Nephron progenitor cell (in vitro differentiated cells): ENCODE results near the gene GSPT2.
"Not testable (repeated sequence)": the region's sequence is repeated elsewhere in the genome, so short reads cannot be mapped to it uniquely, and the experiment has no call there.

Source experiments
- DNase-seq: peaks from one replicate; pipeline ENCODE4 v3.0.0; 2021
- H3K27ac Mint-ChIP-seq: 2 replicates; pipeline ENCODE4 v1.8.0; 2021; ENCODE audit warnings: mild to moderate bottlenecking, moderate library complexity, mixed read lengths
- H3K27me3 Mint-ChIP-seq: 2 replicates; pipeline ENCODE4 v1.8.0; 2021; ENCODE audit warnings: mild to moderate bottlenecking, low read depth, mixed read lengths; ENCODE audit not compliant: poor library complexity
- H3K36me3 Mint-ChIP-seq: 2 replicates; pipeline ENCODE4 v1.8.0; 2021; ENCODE audit warnings: low read depth, mixed read lengths
- H3K4me1 Mint-ChIP-seq: 2 replicates; pipeline ENCODE4 v1.8.0; 2021; ENCODE audit warnings: mixed read lengths
- H3K4me3 Mint-ChIP-seq: 2 replicates; pipeline ENCODE4 v1.8.0; 2021; ENCODE audit warnings: mild to moderate bottlenecking, moderate library complexity, mixed read lengths
- H3K9me3 Mint-ChIP-seq: 2 replicates; pipeline ENCODE4 v1.8.0; 2021; ENCODE audit warnings: mild to moderate bottlenecking, moderate library complexity, mixed read lengths
- CTCF ChIP-seq: fragments of 200-600 bp; sonication (generic); IDR thresholded peaks from 2 replicates; pipeline ENCODE4 v1.5.0; 2021; ENCODE audit warnings: antibody characterized with exemption

The GSPT2 gene

DNA sequence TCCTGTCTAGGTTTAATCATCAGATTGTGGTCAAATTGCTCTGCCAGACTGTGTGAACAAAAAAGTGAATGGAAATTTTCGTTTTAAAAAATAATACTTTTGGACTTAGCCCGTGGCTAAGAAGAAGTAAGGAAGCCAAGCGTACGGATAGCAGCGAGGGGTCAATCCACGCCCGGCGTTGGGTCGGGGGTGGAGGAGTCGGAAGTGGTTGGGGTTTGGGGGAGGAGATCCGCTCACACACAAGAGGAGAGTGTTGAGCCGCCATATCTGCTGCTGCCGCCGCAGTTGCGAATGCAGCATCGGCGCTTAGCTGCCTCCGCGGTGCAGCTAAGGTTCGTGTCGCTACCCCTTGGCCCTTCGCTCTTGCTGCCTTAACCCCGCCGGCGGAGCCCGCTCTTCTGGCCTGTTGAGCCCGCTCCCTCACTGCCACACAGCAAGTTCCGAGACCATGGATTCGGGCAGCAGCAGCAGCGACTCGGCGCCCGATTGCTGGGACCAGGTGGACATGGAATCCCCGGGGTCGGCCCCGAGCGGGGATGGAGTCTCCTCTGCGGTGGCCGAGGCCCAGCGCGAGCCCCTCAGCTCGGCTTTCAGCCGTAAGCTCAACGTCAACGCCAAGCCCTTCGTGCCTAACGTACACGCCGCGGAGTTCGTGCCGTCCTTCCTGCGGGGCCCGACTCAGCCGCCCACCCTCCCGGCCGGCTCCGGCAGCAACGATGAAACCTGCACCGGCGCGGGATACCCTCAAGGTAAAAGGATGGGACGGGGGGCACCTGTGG is at the start of gene GSPT2:
TSS of gene GSPT2 (plus strand) at position 264 of the 779 bp plus-strand sequence. CDS start at position 449, 185 bp downstream.
- DNase-seq: peak; percentile 34
- peaks cover 15% of the 10 kb centered on the region for H3K4me1 Mint-ChIP-seq
- peaks cover 61% of the 10 kb centered on the region for H3K9me3 Mint-ChIP-seq
- peaks cover 35% of the 10 kb centered on the region for H3K36me3 Mint-ChIP-seq
- TF ChIP-seq CTCF: no peak
- peaks cover 29% of the 10 kb centered on the region for H3K27me3 Mint-ChIP-seq
- H3K4me3 Mint-ChIP-seq: peak within 1 kb of the TSS; percentile 91
- H3K27ac Mint-ChIP-seq: no peak within 1 kb of the TSS

DNA sequence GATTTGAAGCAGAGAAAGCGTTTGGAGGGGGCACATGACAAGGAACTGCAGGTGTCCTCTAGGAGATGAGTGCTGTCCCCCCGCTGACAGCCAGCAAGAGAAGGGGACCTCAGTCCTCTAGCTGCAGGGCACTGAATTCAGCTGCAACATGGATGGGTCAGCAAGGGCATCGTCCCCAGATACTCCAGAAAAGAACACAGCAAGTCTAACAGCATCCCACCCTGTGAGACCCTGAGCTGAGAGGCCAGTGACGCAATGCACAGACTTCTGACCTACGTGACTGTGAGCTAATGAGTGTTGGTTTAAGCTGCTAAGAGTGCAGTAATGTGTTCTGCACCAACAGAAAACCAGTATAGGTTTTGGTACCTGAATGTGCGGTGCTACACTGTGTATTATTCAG is 49.0 kb upstream of the GSPT2 start:
- TF ChIP-seq CTCF: no peak
- no peak for DNase-seq

GRCh38 chrX:51697397-51697796 is 45.8 kb upstream of the GSPT2 start:
- H3K27me3 Mint-ChIP-seq: peaks cover 9% of the 10 kb centered on the region
- no peak for DNase-seq
- H3K9me3 Mint-ChIP-seq: peaks cover 25% of the 10 kb centered on the region
- H3K4me3 Mint-ChIP-seq: no peak overlapping the region
- no peak for TF ChIP-seq CTCF
- no peaks in the 10 kb centered on the region for H3K4me1 Mint-ChIP-seq
- no peak overlapping the region for H3K27ac Mint-ChIP-seq
- no peaks in the 10 kb centered on the region for H3K36me3 Mint-ChIP-seq

More for the DNA sequence above, 49.0 kb upstream of the GSPT2 start:
- Mint-ChIP-seq H3K27me3 (peaks cover 9% of the 10 kb centered on the region), H3K27ac (no peak overlapping the region), H3K4me3 (no peak overlapping the region), H3K9me3 (peaks cover 25% of the 10 kb centered on the region), H3K36me3 (no peaks in the 10 kb centered on the region), H3K4me1 (no peaks in the 10 kb centered on the region)

DNA sequence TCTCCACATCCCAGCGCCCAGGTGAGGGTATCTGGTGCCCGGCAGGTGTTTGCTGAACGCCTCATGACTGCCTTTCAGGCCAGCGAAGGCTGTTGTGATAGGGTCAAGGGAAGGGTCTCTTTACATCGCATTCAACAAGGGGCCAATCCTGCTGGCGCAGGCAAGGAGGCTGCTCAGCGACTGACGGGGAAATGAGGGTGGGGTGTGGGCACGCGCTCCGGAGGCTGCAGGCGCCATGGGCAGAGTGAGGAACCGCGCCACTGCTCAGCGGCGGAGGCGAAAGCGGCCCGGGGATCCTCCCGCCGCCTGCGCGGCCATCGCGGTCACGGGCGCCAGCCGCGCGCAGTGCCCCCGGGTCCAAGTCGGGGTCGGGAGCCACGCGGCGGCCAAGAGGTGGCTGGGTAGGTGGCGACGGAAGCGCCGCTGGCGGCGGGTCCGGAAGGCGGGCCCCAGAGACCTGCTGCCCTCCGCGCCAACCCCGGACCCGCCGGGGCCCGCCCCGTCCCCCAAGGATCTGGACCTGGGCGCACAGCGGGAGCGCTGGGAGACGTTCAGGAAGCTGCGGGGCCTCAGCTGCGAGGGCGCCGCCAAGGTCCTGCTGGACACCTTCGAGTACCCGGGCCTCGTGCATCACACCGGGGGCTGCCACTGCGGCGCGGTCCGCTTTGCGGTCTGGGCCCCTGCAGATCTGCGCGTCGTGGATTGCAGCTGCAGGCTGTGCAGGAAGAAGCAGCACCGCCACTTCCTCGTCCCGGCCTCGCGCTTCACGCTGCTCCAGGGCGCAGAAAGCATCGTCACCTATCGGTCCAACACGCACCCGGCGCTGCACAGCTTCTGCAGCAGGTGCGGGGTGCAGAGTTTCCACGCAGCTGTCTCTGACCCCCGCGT is 32.7 kb upstream of the GSPT2 start, which contains the start of gene CENPVL1:
TSS of gene CENPVL1 (plus strand) at position 236 of the 888 bp plus-strand sequence. CDS start at position 236, 0 bp downstream.
- H3K9me3 Mint-ChIP-seq, H3K27me3 Mint-ChIP-seq: not testable (repeated sequence)

GRCh38 chrX:51712943-51713647 is 30.1 kb upstream of the GSPT2 start:
- not testable (repeated sequence) for H3K9me3 Mint-ChIP-seq, H3K4me1 Mint-ChIP-seq, H3K36me3 Mint-ChIP-seq, DNase-seq, H3K4me3 Mint-ChIP-seq, H3K27me3 Mint-ChIP-seq, H3K27ac Mint-ChIP-seq

More for the DNA sequence above, 32.7 kb upstream of the GSPT2 start, which contains the start of gene CENPVL1:
- DNase-seq, H3K4me1 Mint-ChIP-seq, H3K27ac Mint-ChIP-seq, H3K4me3 Mint-ChIP-seq, H3K36me3 Mint-ChIP-seq: not testable (repeated sequence)

DNA sequence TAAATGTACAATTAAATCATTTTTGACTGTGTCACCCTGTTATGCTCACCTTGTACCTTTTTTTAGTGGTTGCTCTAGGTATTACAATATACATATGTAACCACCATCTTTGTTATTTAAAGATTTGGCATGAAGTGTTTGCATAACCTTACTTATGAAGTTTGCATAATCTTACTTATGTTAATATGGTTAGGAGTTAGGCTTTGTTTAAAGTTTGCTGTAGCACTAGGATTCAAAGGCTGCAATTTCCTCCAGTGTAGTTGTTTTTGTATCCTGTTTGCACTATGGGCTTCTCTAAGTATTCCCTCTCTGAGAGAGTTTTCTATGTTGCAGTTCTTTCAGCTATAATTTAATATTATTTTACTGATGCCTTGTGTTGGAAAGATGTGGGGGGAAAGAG is 15.0 kb upstream of the GSPT2 start:
- no peak for DNase-seq
- Mint-ChIP-seq H3K27me3 (peaks cover 20% of the 10 kb centered on the region), H3K27ac (no peak overlapping the region), H3K9me3 (peaks cover 30% of the 10 kb centered on the region), H3K4me3 (no peak overlapping the region), H3K4me1 (no peaks in the 10 kb centered on the region), H3K36me3 (no peaks in the 10 kb centered on the region)
- no peak for TF ChIP-seq CTCF
